SK-N-SH treated with all-trans-retinoic acid at 6 μM for 48 hours (cell line): ENCODE results near the gene EMP3.

Experiments
- ISL1 ChIP-seq: fragments of 250-450 bp; sonication (Bioruptor Pico); IDR thresholded peaks from 2 replicates; pipeline ENCODE4 v2.1.2; 2022; ENCODE audit warnings: mild to moderate bottlenecking, moderate library complexity
- OSR1 ChIP-seq: fragments of 250-450 bp; sonication (Bioruptor Pico); IDR thresholded peaks from 2 replicates; pipeline ENCODE4 v1.8.0; 2022; ENCODE audit warnings: moderate library complexity, mild to moderate bottlenecking, inconsistent platforms
- RARB ChIP-seq: fragments of 250-450 bp; sonication (Bioruptor Pico); IDR thresholded peaks from 2 replicates; pipeline ENCODE4 v1.8.0; 2021; ENCODE audit warnings: mild to moderate bottlenecking, moderate library complexity
- TCF4 ChIP-seq: fragments of 250-450 bp; sonication (Bioruptor Pico); IDR thresholded peaks from 2 replicates; pipeline ENCODE4 v1.8.0; 2021; ENCODE audit warnings: mild to moderate bottlenecking, moderate library complexity, borderline replicate concordance
- ZFP3 ChIP-seq: fragments of 250-450 bp; sonication (Bioruptor Pico); IDR thresholded peaks from 2 replicates; pipeline ENCODE4 v1.5.0; 2020; ENCODE audit warnings: mild to moderate bottlenecking, moderate library complexity
- ZFP30 ChIP-seq: fragments of 450-650 bp; formaldehyde crosslinking; IDR thresholded peaks from 2 replicates; pipeline ENCODE4 v1.5.0; 2022; ENCODE audit warnings: mild to moderate bottlenecking, moderate library complexity
- ZNF70 ChIP-seq: fragments of 450-650 bp; formaldehyde crosslinking; IDR thresholded peaks from 2 replicates; pipeline ENCODE4 v1.5.0; 2020; ENCODE audit warnings: mild to moderate bottlenecking, moderate library complexity
- ZNF8 ChIP-seq: fragments of 450-650 bp; formaldehyde crosslinking; IDR thresholded peaks from 2 replicates; pipeline ENCODE4 v1.5.0; 2020; ENCODE audit warnings: mild to moderate bottlenecking, moderate library complexity

DNA sequence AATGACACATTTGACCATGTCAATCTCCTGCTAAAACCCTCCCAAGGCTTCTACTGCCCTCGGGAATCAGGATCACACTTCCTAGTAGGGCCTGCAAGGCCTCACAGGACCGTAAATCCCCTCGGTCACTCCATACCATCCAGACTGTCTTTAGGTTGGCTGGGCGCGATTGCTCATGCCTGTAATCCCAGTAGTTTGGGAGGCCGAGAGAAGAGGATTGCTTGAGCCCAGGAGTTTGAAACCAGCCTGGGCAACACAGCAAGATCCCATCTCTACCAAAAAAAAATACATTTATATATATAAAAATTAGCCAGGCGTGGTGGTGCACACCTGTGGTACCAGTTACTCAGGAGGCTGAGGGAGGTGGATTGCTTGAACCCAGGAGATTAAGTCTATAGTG lies 23.4 kb downstream of the EMP3 start:
- no peak for TF ChIP-seq ZFP30 (CRISPR knock-in tag)
- no peak for TF ChIP-seq ZNF70 (CRISPR knock-in tag)
- no peak for TF ChIP-seq RARB (CRISPR knock-in tag)
- TF ChIP-seq ZNF8 (CRISPR knock-in tag): no peak
- TF ChIP-seq TCF4 (CRISPR knock-in tag): no peak
- no peak for TF ChIP-seq ZFP3 (CRISPR knock-in tag)
- no peak for TF ChIP-seq ISL1 (CRISPR knock-in tag)
- no peak for TF ChIP-seq OSR1 (CRISPR knock-in tag)
